Measurements from ENCODE around the gene DUS4L. TPM values are rescaled to one million over a fixed set of nuclear protein-coding genes. Genes with fewer than 3 reads are reported as not detected.

The DUS4L gene
- total RNA-seq = 1.8 and 3.6 TPM in 2 replicates

GRCh38 chr7:107563775-107564552 lies at the start of gene DUS4L, which contains the start of gene COG5:
Gene DUS4L (plus strand): TSS chr7:107563971. CDS start chr7:107567071, 3,100 bp downstream.
Gene COG5 (minus strand): TSS chr7:107563920. CDS start chr7:107563896, 24 bp downstream.

DNA sequence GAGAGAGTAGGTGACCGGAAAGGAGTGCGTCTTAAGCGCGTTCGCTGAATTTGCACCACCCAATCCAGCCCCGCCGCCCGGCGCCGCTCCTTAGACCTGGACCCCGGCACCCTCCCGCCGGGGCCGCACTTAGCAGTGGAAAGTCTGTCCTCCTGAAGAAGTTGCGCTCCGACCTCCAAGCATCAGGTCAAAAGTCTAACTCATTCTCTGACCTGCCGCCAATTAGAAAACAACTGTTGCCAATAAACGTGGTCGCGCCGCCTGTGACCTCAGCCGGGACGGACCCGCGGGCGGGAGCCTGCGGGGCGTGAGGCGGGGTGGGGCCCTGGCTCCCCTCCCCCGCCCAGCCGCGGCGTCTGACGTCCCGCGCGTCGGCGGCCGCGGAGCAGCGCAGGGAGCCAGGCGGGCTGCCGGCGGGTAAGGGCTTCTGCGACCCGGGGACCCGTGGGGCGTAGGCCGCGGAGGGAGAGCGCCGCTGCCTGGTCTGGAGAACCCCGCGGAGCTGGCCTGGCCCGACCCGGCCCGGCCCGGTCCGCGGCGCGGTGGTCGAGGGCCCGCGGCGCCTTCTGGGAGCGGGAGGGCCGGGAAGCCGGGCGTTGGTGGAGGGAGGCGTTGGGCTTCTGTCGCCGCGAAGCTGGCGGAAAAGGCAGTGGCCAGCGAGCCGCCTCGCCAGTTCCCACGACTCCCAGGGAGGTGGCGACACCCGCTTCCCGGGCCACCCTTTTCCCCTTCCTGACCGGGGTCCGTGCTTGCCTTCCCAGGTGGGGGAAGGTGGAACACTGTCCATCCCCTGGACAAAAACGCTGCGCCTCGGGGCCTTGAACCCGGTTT lies 16.3 kb downstream of the DUS4L start, which contains the start of gene BCAP29:
Gene BCAP29 (plus strand): TSS at position 362 of the 831 bp plus-strand sequence. CDS start 527 bp downstream, outside the sequence.

Other genes with a start within 250 kb of the DUS4L start
- not detected in 2 replicates for gene GPR22, start 93.9 kb upstream of the DUS4L start, total RNA-seq
- gene COG5, start 51 bp upstream of the DUS4L start, total RNA-seq = 13.0 and 73.8 TPM in 2 replicates
- 54.1 and 76.3 TPM in 2 replicates for gene BCAP29, start 16.3 kb downstream of the DUS4L start, total RNA-seq
- 0.05 and 0.44 TPM in 2 replicates for gene SLC26A4, start 96.9 kb downstream of the DUS4L start, total RNA-seq
- gene CBLL1, start 180.2 kb downstream of the DUS4L start, total RNA-seq = 7.7 and 17.5 TPM in 2 replicates
- not detected in 2 replicates for gene SLC26A3, start 239.3 kb downstream of the DUS4L start, total RNA-seq

All from cardiac ventricle fibroblast (primary cell).